LNCAP (cell line): ENCODE data around the gene EYA4.

Source experiments
- TF ChIP-seq, protein P1 (sequence below): fragments of 450-650 bp; IDR thresholded peaks from 2 replicates; pipeline ENCODE4 v1.5.1; 2017; ENCODE audit warnings: mild to moderate bottlenecking

EYA4 gene

DNA sequence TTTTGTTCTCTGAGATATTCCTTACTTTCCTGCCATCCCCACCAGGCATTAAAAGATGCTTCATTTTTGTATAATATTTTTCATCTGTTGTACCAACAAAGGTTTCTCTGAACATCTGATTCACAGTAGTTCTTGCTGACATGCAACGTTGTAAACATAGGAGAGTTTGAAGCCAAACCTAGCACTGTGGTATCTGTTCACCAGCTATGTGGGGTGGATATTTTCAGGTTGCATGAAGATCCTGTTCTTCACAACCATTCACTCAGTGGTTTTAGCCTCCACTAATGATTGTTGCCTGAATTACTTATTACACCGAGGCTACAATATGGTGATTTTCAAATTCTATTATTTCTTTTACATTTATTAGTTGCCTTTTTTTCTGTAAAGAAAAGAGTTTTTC is 56.5 kb downstream of the EYA4 start:
- TF ChIP-seq, protein P1, sequence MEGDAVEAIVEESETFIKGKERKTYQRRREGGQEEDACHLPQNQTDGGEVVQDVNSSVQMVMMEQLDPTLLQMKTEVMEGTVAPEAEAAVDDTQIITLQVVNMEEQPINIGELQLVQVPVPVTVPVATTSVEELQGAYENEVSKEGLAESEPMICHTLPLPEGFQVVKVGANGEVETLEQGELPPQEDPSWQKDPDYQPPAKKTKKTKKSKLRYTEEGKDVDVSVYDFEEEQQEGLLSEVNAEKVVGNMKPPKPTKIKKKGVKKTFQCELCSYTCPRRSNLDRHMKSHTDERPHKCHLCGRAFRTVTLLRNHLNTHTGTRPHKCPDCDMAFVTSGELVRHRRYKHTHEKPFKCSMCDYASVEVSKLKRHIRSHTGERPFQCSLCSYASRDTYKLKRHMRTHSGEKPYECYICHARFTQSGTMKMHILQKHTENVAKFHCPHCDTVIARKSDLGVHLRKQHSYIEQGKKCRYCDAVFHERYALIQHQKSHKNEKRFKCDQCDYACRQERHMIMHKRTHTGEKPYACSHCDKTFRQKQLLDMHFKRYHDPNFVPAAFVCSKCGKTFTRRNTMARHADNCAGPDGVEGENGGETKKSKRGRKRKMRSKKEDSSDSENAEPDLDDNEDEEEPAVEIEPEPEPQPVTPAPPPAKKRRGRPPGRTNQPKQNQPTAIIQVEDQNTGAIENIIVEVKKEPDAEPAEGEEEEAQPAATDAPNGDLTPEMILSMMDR, result no peak

DNA sequence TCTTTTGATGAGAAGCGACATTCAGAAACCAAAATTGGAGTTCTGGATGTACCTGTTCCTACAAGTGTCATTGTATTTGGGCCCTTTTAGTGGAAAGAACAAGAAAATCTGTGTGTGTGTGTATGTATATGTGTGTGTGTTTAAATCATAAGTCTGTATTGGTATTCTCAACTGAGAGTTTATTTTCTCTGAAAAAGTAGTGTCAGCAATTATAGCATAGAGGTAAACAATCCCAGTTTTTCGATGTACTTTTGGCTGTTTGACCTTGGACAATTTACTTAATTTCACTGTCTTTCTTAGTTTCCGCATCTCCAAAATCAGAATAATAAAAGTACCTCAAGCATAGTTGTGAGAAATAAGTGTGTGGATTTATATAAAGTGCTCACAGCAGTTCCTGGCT is 57.2 kb downstream of the EYA4 start:
- TF ChIP-seq, protein P1, result no peak

DNA sequence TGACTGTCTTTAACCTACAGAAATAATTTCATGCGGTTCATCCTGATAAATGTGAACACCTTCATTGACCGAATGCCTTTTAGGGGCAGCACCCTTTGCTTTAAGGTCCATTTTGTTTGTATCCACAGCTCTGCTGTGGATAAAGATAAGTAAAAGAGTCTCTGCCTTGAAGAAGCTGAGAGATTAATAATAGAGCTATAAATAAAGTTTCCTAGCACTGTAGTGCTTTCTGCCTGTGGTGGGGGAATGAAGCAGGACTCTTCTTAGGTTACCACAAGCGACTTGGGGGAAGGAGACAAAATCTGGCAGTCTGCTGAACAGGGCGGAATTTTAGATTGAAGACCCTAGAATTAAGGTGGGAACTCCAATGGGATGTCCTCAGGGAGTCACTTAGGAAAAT is 57.6 kb downstream of the EYA4 start:
- TF ChIP-seq, protein P1, result no peak

DNA sequence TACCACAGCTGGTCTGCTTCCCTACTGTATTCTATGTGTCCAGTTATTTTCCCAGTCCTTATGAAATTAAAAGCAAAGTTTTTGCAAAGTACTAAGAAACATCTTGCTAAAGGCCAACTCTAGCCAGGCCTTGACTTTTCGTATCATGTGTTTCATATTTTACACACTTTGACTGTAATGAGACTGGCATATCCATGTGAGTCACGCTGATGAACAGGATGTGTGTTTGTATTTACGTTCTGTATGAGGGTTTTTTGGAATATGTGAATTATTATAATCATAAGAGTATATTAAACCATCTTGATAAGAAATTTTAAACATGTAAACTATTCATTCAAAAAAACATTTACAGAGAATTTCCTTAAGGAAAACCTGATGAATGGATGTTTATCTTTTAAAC is 59.7 kb downstream of the EYA4 start:
- TF ChIP-seq, protein P1, result no peak

DNA sequence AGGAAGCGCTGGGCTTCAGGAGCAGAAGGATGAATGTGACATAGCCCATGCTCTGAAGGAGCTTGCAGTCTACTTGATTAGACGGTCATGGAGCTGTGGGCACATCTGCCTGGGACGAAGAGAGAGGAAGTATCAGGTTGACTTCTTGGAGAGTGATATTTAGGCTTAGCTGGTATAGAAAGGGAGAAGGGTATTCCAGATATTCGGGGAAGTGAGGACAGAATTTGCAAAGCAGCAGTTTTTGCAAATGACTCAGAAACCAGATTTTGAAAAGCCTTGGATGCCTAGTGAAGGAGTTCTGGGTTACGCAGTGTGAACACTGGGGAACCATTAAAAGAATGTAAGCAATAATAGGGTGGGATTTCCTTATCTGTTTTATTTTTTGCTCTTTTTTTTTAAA is 60.7 kb downstream of the EYA4 start:
- TF ChIP-seq, protein P1, result no peak

DNA sequence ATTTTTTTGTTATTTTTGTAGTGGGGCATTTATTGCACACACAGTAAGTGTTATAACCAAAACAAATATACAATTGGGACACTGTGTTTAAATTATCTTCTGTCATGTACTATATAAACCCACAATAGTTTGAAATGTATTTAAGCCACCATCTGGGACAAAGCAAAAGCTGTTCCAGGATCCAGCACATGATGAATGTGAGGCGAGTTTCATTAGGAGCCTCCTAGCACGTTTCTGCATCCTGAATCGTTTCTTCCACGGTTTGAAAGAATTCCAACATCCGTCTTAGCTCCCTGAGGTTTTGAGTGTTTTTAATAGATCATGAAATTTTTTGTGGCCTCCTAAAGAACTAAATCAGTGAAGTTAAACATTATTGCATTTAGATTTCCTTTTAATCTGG is 65.8 kb downstream of the EYA4 start:
- TF ChIP-seq, protein P1, result no peak

DNA sequence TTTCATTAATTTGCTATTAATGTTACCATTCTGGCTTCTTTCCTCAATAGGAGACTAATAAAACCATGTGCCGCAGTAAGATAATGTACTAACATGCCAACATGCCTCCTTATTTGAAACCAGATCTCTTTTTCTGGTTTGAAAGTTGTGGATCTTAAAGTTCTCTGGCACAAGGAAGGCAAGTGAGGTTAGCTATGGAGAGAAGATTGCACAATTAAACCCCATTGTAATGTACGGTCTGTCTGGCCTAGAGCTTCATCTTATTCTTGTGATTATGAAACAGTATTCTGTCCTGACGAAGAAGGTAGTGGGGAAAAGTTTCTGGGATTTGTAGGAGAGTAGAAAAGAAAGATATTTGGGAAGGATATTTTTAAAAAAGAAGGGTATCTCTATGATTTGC is 68.4 kb downstream of the EYA4 start:
- TF ChIP-seq, protein P1, result no peak

DNA sequence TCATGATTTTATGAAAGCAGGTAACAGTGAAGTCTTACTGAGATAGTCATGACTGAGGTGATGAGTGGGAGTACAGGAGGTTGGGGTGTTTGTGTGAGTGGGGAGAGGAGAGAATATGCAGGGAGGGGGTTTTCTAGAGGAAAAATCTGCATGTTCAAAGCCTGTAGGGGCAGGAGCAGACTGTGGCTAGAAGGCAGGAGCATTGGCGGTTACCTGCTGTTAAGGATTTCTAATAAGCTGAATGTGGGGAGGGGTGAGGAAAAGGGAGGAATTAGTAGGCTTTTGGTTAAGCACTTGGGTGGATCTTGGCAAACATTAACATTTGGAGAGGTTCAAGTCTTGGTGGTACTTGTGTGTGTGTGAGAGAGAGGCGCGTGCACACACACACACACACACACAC is 70.8 kb downstream of the EYA4 start:
- TF ChIP-seq, protein P1, result no peak
